GM21825 (cell line): ENCODE measurements around the gene CRTC3.

Experiments used
- ATAC-seq: cut with Tn5 transposase; IDR thresholded peaks from one replicate; pipeline ENCODE4 v1.9.1; 2021; ENCODE audit warnings: mild to moderate bottlenecking, moderate library complexity; ENCODE audit not compliant: unreplicated experiment

Gene CRTC3

GRCh38 chr15:90519688-90520087, 10.0 kb upstream of the CRTC3 start:
- ATAC-seq: no peak

- no peak for ATAC-seq
Measured at GRCh38 chr15:90520365-90520764, 9.4 kb upstream of the CRTC3 start.

DNA sequence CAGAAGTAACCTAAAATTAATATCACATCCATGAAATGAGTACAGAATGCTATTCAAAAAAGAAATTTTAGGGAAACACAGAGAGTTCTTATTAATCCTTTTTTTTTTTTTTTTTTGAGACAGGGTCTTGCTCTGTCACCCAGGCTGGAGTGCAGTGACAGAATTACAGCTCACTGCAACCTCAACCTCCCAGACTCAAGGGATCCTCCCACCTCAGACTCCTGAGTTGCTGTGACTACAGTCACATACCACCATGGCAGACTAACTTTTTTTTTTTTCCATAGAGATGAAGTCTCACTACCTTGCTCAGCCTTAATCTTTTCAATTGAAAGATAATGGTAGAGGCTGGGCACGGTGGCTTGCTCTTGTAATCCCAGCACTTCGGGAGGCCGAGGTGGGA, 6.3 kb upstream of the CRTC3 start:
- ATAC-seq: no peak

DNA sequence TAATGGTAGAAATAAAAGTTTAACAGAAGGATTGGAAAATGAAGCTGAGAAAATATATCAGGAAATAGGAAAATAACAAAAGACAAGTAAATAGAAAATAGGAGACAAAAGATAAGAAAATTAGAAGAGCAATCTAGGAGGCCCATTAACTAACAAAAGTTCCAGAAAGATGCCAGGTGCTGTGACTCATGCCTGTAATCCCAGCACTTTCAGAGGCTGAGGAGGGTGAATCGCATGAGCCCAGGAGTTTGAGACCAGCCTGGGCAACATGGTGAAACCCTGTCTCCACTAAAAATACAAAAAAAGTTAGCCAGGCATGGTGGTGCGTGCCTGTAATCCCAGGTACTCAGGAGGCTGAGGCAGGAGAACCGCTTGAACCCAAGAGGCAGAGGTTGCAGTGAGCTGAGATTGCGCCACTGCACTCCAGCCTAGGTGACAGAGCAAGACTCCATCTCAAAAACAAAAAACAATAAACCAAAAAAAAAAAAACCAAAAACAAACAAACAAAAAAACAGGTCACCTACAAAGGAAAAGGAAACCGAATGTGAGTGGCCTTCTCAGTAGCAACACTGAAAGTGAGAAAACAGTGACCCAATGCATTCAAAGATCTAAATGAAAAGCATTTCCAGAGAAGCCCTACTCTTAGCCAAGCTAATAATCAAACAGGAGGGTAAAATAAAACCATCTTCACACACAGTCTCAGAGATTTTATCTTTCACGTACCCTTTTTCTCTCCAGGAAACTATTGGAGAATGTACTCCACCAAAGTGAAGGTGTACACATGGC, 5.5 kb upstream of the CRTC3 start:
- ATAC-seq: peak; percentile 55

DNA sequence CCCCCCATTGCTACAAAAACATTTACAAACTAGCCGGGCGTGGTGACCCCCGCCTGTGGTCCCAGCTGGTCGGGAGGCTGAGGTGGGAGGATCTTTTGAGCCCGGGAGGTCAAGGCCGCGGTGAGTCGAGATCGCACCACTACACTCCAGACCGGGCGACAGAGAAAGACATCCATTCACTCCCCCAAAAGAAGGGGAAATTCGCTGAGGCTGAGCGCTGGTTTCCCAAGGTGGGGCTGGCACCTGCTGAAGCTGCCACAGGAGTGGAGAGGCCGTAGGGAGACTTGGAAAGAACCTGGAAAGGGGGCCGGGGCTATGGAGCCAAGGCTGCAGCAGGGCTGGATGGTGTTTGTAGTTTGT, 732 bp upstream of the CRTC3 start:
- ATAC-seq: no peak

DNA sequence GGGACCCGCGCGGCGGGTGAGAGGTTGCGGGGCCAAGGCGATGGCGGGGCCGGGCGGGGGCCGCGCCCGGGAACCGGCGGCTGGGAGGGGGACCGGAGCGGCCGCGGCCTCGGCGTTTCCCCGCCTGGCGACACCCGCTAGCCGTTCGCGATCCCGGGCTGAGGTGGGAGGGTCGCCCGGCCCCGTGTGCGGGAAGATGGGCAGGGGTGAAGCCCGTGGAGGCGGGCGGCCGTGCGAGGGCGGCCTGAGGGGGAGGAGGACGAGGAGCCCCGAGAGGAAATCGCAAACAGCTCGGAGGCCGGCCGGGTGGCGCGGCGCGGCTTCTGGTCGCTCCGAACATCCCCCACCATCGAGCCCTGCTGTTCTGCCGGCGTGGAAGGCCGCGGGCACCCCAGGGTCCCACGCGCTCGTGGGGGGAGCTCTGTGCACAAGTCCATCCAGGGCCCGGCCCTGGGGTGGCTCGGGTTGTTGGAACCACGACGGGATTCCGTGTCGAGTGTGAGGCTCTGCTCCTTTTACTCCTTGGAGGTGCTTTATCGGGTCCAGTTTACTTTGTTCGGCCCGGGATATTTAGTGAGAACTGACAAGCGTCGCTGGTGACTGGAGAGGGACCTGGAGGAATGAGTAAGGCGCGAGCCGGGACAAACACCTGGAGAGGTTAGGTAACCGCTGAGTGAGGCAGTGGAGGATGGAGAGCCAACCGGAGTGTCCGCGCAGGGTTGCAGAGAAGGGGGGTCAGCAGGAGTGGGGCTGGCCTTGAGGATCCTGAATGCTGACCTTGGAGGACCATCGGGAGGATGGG, 728 bp downstream of the CRTC3 start:
- peak; percentile 41 for ATAC-seq

DNA sequence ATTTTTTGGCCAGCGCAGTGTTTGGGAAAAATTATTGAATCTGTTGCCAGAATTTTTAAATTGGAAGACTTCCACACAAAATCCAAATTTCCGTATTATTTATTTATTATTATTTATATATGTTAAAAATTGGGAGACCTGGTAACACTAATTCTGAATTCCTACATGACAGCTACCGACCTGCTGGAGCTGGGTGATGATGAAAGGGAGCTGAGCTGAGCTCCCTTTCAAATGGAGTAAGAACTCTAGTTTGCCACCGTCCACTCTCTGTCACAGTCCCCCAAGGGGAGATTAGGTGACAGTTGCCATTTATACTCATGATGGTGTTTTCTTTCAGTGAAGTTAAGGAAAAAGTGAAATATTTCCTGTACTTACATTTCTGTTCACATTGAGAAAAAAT, 1.4 kb downstream of the CRTC3 start:
- no peak for ATAC-seq

DNA sequence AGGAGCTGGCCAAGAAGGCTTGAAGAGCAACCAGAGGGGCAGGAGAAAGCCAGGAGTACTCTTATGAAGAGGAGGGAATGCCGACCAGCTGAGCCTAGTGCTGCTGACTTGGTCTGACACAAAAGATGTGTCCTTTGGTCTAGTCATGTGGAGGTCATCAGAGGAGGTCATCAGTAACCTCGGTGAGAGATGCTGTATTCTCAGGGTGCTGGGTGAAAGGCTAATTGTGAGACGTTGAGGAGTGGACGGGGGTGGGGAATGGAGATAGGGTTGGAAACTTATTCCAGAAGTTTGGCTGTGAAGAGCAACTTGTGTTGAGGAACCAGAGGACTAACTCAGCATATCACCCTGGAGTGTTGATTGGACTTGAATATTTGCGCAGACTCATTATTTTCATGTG, 5.5 kb downstream of the CRTC3 start:
- no peak for ATAC-seq

DNA sequence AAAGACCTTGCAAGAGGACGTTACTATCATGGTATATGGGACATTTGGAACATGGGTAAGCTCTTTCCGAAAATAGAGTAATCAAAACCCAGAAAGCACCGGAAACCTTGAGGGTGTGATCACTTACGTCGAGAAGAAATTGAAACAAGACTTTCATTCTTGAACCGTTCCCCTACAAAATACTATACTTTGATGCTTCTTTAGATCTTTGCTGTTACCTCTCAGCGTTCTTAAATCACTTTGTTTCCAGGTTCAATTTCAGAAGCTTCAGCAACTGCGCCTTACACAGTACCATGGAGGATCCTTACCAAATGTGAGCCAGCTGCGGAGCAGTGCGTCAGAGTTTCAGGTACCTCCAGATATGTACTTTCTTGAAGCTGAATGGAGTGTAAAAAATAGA, 10.1 kb downstream of the CRTC3 start:
- ATAC-seq: no peak

DNA sequence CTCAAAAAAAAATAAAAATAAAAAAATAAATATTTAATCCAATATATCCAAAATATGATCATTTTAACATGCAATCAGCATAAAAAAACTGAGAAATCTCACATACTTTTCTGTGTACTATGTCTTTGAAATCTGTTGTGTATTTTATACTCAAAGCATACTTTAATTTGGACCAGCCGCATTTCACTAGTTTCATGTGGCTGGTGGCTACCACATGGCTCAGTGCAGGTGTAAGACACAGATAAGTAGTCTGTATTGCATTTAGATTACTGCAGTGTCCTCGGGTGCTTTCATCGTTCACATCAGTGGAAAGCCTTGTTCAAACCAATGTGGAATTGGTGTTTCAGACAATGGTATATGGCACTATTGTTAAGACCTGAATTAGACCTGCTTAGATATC, 11.0 kb downstream of the CRTC3 start:
- no peak for ATAC-seq

GRCh38 chr15:90545095-90545494, 15.4 kb downstream of the CRTC3 start:
- ATAC-seq: no peak

- no peak for ATAC-seq
Measured at GRCh38 chr15:90547540-90547939, 17.8 kb downstream of the CRTC3 start.

DNA sequence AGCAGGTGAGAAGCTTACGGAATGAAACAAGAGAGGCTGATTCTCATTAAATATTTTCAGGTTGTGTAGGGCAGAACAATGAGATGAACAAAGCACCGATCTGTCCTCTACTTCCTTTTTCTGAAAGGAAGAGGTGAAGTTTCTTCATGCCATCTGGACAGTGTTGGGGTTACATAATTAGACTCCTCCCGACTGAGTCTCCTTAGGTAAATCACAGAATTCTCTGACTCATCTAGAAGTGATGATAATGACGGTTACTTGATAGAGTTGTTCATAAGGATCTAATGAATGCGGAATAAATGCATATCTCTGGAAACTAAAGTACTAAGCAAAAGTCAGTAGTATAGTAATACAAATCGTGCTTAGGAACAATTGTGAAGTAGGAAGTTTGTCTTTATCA, 21.2 kb downstream of the CRTC3 start:
- ATAC-seq: no peak

DNA sequence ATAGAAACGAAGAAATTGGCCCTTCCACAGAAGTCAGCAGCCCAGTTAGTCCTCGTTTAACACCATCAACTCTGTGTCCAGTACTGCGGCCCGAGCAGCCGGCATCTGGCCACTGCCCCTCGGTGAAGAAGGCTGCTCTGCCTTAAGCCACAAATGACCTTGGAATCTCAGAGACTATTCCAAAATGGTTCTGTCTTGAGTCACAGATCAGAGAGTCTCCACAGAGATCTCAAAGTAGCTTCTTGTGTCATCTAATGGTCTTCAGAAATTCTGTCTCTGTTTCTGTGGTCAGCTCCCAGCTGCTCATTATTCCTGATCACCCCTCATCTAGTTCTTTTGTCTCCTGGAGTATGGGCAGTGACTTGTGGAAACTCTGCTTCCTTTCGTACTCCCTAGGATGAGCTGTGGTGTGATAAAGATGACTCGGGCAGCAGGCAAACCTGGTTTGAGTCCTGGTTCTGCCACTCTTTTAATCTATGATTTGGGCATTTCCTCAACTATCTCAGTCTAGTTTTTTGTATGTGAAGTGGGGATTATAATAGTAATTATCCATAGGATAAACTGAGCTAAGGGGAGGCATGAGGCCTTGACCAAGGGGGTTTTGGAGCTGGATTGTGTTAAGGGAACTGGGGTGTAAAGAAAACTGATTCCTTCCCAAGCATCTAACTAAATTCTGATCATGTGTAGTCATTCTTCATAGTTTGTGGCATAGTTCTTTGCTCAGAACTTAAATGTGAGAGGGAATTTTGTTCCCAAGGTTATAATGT, 22.6 kb downstream of the CRTC3 start:
- no peak for ATAC-seq

DNA sequence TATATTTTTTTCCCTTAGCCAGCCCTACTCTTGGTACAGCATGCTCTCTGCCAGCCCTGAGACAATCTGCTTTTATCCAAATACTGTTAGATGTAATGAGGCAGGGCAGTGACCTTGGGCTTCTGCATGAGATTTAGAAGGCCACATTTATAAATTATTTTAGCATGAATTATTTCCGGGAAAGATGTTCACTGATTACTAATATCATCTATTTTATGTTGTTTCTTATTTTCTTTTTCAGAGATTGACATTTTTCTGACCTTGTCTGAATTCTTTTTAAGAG, 23.1 kb downstream of the CRTC3 start:
- no peak for ATAC-seq

GRCh38 chr15:90553248-90553745, 23.6 kb downstream of the CRTC3 start:
- ATAC-seq: no peak

GRCh38 chr15:90557186-90558084, 27.7 kb downstream of the CRTC3 start:
- ATAC-seq: no peak

GRCh38 chr15:90558171-90558573, 28.4 kb downstream of the CRTC3 start:
- no peak for ATAC-seq

GRCh38 chr15:90559119-90559518, 29.4 kb downstream of the CRTC3 start:
- ATAC-seq: no peak

GRCh38 chr15:90560229-90560776, 30.6 kb downstream of the CRTC3 start:
- ATAC-seq: no peak
